Fibroblast of the aortic adventitia (primary cell): ENCODE data around the gene DRAP1. TPM values are rescaled to one million over a fixed set of nuclear protein-coding genes. Genes with fewer than 3 reads are reported as not detected.

ENCODE experiments used
- DNase-seq: peaks from one replicate; pipeline ENCODE4 v3.0.0-alpha.2; 2010; ENCODE audit warnings: low read depth
- H3K4me3 ChIP-seq: 2 replicates; pipeline ENCODE4 v1.5.1; 2011; ENCODE audit warnings: low read depth, mild to moderate bottlenecking, control low read depth, low read length, moderate library complexity
- total RNA-seq: library from RNA; depleted of rRNA; stranded (reverse); fragments of >200 nt; gene quantifications from 2 replicates; pipeline ENCODE4 v1.2.3, GENCODE V29; 2012; ENCODE audit warnings: low replicate concordance
- TF ChIP-seq, protein P1 (sequence below): IDR thresholded peaks from 2 replicates; pipeline ENCODE4 v1.5.1; 2011; ENCODE audit warnings: mild to moderate bottlenecking, low read length, control low read depth, inconsistent platforms; ENCODE audit not compliant: insufficient read depth

Gene DRAP1
- total RNA-seq, 1 donor = 317 TPM

DNA sequence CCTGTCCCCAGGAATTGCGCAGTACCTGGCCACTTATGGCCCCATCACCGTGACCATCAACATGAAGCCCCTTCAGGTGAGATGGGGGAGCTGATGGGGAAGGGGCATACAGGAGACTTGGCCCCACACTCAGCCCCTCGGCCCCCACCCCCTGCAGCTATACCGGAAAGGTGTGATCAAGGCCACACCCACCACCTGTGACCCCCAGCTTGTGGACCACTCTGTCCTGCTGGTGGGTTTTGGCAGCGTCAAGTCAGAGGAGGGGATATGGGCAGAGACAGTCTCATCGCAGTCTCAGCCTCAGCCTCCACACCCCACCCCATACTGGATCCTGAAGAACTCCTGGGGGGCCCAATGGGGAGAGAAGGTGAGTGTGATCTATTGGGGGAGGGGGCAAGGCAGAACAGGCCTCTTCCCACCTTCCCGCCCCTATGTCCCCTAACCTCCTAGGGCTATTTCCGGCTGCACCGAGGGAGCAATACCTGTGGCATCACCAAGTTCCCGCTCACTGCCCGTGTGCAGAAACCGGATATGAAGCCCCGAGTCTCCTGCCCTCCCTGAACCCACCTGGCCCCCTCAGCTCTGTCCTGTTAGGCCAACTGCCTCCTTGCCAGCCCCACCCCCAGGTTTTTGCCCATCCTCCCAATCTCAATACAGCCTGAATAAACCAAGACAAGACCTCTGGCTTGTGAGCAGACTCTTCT, 36.0 kb upstream of the DRAP1 start:
- H3K4me3 ChIP-seq = no peak overlapping the region
- DNase-seq = no peak
- TF ChIP-seq, protein P1, sequence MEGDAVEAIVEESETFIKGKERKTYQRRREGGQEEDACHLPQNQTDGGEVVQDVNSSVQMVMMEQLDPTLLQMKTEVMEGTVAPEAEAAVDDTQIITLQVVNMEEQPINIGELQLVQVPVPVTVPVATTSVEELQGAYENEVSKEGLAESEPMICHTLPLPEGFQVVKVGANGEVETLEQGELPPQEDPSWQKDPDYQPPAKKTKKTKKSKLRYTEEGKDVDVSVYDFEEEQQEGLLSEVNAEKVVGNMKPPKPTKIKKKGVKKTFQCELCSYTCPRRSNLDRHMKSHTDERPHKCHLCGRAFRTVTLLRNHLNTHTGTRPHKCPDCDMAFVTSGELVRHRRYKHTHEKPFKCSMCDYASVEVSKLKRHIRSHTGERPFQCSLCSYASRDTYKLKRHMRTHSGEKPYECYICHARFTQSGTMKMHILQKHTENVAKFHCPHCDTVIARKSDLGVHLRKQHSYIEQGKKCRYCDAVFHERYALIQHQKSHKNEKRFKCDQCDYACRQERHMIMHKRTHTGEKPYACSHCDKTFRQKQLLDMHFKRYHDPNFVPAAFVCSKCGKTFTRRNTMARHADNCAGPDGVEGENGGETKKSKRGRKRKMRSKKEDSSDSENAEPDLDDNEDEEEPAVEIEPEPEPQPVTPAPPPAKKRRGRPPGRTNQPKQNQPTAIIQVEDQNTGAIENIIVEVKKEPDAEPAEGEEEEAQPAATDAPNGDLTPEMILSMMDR = no peak

- TF ChIP-seq, protein P1 = no peak
- no peak overlapping the region for H3K4me3 ChIP-seq
- no peak for DNase-seq
Observed at GRCh38 chr11:65883786-65884715, 35.2 kb upstream of the DRAP1 start.

GRCh38 chr11:65884716-65885092, 34.5 kb upstream of the DRAP1 start:
- TF ChIP-seq, protein P1 = peak; percentile 99
- DNase-seq = peak; percentile 73
- H3K4me3 ChIP-seq = no peak overlapping the region

GRCh38 chr11:65885231-65885630, 34.0 kb upstream of the DRAP1 start:
- no peak overlapping the region for H3K4me3 ChIP-seq
- TF ChIP-seq, protein P1 = no peak
- no peak for DNase-seq

- H3K4me3 ChIP-seq = no peak overlapping the region
- TF ChIP-seq, protein P1 = no peak
- DNase-seq = no peak
Observed at GRCh38 chr11:65885808-65886536, 33.3 kb upstream of the DRAP1 start.

DNA sequence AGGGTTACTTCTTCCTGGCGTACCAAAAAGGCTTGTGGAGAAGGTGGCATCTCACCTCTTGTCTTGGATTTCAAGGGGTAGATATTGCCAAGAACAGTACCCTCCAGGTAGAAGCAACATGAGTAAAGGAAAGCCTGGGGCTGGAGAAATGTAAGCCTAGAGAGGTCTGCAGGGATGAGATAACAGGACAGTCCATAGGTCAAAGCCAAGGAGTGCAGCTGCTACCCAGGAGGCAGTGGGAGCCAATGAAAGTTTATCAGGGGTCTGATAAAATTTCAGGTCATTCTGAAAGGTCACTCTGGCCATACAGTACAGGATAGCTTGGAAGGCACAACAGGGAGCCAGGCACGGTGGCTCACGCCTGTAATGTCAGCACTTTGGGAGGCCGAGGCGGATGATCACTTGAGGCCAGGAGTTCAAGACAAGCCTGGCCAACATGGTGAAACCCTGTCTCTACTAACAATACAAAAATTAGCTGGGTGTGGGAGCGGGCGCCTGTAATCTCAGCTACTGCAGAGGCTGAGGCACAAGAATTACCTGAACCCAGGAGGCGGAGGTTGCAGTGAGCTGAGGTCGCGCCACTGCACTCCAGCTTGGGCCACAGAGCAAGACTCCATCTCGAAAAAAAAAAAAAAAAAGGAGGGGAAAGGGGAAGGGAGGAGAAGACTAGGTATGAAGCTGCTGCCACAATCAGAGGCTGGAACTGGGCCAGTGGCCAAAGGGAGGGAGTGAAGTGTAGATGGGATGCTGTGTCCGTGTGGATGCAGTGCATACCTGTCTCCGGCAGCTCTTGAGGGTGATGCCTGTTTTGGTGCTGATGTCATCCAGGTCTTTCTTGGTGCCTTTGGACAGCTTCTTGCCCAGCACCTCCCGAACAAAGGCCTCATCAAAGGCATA, 32.2 kb upstream of the DRAP1 start:
- no peak for DNase-seq
- TF ChIP-seq, protein P1 = no peak

More for the DNA sequence above, 32.2 kb upstream of the DRAP1 start:
- H3K4me3 ChIP-seq = peak overlapping the region; percentile 87
